ENCODE data around the gene RNF11. TPM values are rescaled to one million over a fixed set of nuclear protein-coding genes. Genes with fewer than 3 reads are reported as not detected.
A peak's percentile ranks its signal among the peaks of the same experiment; 100 is the strongest.

Gene RNF11
- total RNA-seq, 1 donor from 2014 or later, result 126 TPM

DNA sequence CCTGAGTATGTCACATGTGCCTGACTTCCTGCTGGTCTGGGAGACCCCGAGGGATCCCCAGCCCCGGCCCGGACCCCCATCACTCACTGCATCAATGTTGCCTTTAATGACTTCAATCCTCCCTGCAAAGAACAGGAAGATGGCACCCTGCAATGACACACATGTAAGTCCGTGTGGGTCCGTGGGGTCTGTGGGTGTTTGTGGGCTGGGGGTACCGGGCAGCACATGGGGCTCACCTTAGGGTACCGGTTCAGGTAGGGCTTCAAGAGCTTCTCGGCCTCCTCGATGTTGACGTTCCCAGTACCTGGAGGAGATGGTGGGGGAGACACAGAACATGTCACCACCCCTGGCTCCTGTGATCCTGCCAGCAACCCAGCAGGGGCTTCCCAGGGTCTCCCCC is 66.2 kb downstream of the RNF11 start:
- no peak overlapping the region for H3K27ac Mint-ChIP-seq (ENCODE audit: unreplicated experiment)
- Histone ChIP-seq H3K9ac (ENCODE audit: low read length) (no peak overlapping the region), H3K36me3 (ENCODE audit: insufficient read depth, low read length) (no peaks in the 10 kb centered on the region), H3K4me2 (ENCODE audit: low read length) (no peak overlapping the region), H3K27me3 (ENCODE audit: insufficient read depth, low read length) (no peaks in the 10 kb centered on the region), H3K4me1 (ENCODE audit: insufficient read depth, low read length) (peaks cover 7% of the 10 kb centered on the region), H3K9me3 (ENCODE audit: insufficient read depth, low read depth, low read length) (no peaks in the 10 kb centered on the region), H3K79me2 (ENCODE audit: insufficient read depth, low read length) (no peaks in the 10 kb centered on the region), H2AFZ (ENCODE audit: low read depth, low read length) (no peak overlapping the region), H3K27ac (ENCODE audit: low read depth, low read length) (no peak overlapping the region), H4K20me1 (ENCODE audit: insufficient read depth, low read length) (no peaks in the 10 kb centered on the region), H3K4me3 (ENCODE audit: insufficient read depth, low read depth, low read length) (no peak overlapping the region)
- TF ChIP-seq EZH2 (IDR thresholded peaks at IDR 0.05; ENCODE audit: insufficient read depth, low read length), result no peak
- TF ChIP-seq, protein P1, sequence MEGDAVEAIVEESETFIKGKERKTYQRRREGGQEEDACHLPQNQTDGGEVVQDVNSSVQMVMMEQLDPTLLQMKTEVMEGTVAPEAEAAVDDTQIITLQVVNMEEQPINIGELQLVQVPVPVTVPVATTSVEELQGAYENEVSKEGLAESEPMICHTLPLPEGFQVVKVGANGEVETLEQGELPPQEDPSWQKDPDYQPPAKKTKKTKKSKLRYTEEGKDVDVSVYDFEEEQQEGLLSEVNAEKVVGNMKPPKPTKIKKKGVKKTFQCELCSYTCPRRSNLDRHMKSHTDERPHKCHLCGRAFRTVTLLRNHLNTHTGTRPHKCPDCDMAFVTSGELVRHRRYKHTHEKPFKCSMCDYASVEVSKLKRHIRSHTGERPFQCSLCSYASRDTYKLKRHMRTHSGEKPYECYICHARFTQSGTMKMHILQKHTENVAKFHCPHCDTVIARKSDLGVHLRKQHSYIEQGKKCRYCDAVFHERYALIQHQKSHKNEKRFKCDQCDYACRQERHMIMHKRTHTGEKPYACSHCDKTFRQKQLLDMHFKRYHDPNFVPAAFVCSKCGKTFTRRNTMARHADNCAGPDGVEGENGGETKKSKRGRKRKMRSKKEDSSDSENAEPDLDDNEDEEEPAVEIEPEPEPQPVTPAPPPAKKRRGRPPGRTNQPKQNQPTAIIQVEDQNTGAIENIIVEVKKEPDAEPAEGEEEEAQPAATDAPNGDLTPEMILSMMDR (IDR thresholded peaks at IDR 0.05; ENCODE audit: insufficient read depth, low read depth, low read length), result no peak
- DNase-seq (ENCODE audit: low read depth) (no peak), FAIRE-seq (no peak)
- H3K27me3 Mint-ChIP-seq (ENCODE audit: low read depth, unreplicated experiment), result peaks cover 12% of the 10 kb centered on the region
- H3K36me3 Mint-ChIP-seq (ENCODE audit: low read depth, unreplicated experiment), result peaks cover 8% of the 10 kb centered on the region
- H3K4me3 Mint-ChIP-seq (ENCODE audit: unreplicated experiment), result no peak overlapping the region
- peaks cover 1% of the 10 kb centered on the region for H3K9me3 Mint-ChIP-seq (ENCODE audit: unreplicated experiment)
- H3K4me1 Mint-ChIP-seq (ENCODE audit: low read depth, unreplicated experiment), result peaks cover 10% of the 10 kb centered on the region

DNA sequence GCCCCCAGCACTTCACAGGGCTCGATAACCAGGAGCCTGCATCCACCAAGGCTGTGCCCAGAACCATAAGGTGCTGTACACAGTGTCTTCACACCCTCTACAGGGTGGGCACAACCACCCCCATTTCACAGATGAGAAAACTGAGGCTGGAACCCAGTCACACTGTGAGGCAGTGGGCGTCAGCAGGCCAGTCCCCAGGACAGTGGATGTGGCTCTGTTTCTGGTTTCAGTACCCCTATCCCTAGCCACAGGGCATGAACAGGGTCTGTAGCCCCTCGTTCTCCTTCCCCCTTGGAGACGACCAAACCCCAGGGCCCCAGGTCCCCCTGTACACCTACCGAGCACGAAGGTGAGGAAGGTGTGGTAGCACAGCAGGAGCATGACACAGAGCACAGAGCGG is 66.7 kb downstream of the RNF11 start:
- H3K36me3 ChIP-seq (ENCODE audit: insufficient read depth, low read length), result no peaks in the 10 kb centered on the region
- no peaks in the 10 kb centered on the region for H3K27me3 ChIP-seq (ENCODE audit: insufficient read depth, low read length)
- H3K4me2 ChIP-seq (ENCODE audit: low read length), result no peak overlapping the region
- no peak overlapping the region for H3K27ac ChIP-seq (ENCODE audit: low read depth, low read length)
- no peak for FAIRE-seq
- no peak overlapping the region for H3K27ac Mint-ChIP-seq (ENCODE audit: unreplicated experiment)
- H3K9me3 ChIP-seq (ENCODE audit: insufficient read depth, low read depth, low read length), result no peaks in the 10 kb centered on the region
- H3K4me3 Mint-ChIP-seq (ENCODE audit: unreplicated experiment), result no peak overlapping the region
- H3K9ac ChIP-seq (ENCODE audit: low read length), result no peak overlapping the region
- H3K9me3 Mint-ChIP-seq (ENCODE audit: unreplicated experiment), result peaks cover 1% of the 10 kb centered on the region
- H3K27me3 Mint-ChIP-seq (ENCODE audit: low read depth, unreplicated experiment), result peaks cover 9% of the 10 kb centered on the region
- no peak overlapping the region for H3K4me3 ChIP-seq (ENCODE audit: insufficient read depth, low read depth, low read length)
- H3K4me1 ChIP-seq (ENCODE audit: insufficient read depth, low read length), result peaks cover 7% of the 10 kb centered on the region
- peaks cover 7% of the 10 kb centered on the region for H3K36me3 Mint-ChIP-seq (ENCODE audit: low read depth, unreplicated experiment)
- peaks cover 7% of the 10 kb centered on the region for H3K4me1 Mint-ChIP-seq (ENCODE audit: low read depth, unreplicated experiment)
- TF ChIP-seq EZH2 (IDR thresholded peaks at IDR 0.05; ENCODE audit: insufficient read depth, low read length), result no peak
- TF ChIP-seq, protein P1 (IDR thresholded peaks at IDR 0.05; ENCODE audit: insufficient read depth, low read depth, low read length), result no peak
- no peaks in the 10 kb centered on the region for H3K79me2 ChIP-seq (ENCODE audit: insufficient read depth, low read length)
- no peak overlapping the region for H2AFZ ChIP-seq (ENCODE audit: low read depth, low read length)
- no peaks in the 10 kb centered on the region for H4K20me1 ChIP-seq (ENCODE audit: insufficient read depth, low read length)
- DNase-seq (ENCODE audit: low read depth), result no peak

DNA sequence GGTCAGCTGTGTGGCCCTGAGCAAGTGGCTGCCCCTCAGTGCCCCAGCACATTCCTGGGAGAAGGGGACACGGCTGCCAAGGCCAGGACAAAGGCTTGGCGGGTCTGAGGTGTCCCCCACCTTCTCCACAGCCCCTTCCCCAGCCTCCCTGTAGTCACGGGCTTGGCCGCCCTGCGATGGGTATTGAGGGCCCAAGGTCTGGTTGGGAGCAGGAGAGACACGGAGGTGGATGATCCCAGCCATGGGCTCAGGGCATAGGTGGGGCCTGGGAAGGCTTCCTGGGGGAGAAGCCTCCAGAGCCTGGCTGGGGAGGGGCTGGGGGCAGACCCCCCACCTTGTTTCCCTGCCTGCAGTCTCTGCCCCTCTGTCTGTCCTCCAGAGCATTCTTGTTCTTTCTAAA is 67.2 kb downstream of the RNF11 start:
- Histone ChIP-seq H4K20me1 (ENCODE audit: insufficient read depth, low read length) (no peaks in the 10 kb centered on the region), H3K4me3 (ENCODE audit: insufficient read depth, low read depth, low read length) (no peak overlapping the region), H3K79me2 (ENCODE audit: insufficient read depth, low read length) (no peaks in the 10 kb centered on the region), H3K4me1 (ENCODE audit: insufficient read depth, low read length) (peaks cover 7% of the 10 kb centered on the region), H3K27me3 (ENCODE audit: insufficient read depth, low read length) (no peaks in the 10 kb centered on the region), H3K36me3 (ENCODE audit: insufficient read depth, low read length) (no peaks in the 10 kb centered on the region), H3K9me3 (ENCODE audit: insufficient read depth, low read depth, low read length) (no peaks in the 10 kb centered on the region), H2AFZ (ENCODE audit: low read depth, low read length) (no peak overlapping the region), H3K27ac (ENCODE audit: low read depth, low read length) (no peak overlapping the region), H3K9ac (ENCODE audit: low read length) (peak overlapping the region; percentile 31), H3K4me2 (ENCODE audit: low read length) (no peak overlapping the region)
- H3K27ac Mint-ChIP-seq (ENCODE audit: unreplicated experiment), result no peak overlapping the region
- H3K9me3 Mint-ChIP-seq (ENCODE audit: unreplicated experiment), result peaks cover 1% of the 10 kb centered on the region
- H3K36me3 Mint-ChIP-seq (ENCODE audit: low read depth, unreplicated experiment), result peaks cover 7% of the 10 kb centered on the region
- TF ChIP-seq, protein P1 (IDR thresholded peaks at IDR 0.05; ENCODE audit: insufficient read depth, low read depth, low read length), result no peak
- TF ChIP-seq EZH2 (IDR thresholded peaks at IDR 0.05; ENCODE audit: insufficient read depth, low read length), result no peak
- DNase-seq (ENCODE audit: low read depth) (no peak), FAIRE-seq (no peak)
- no peak overlapping the region for H3K4me3 Mint-ChIP-seq (ENCODE audit: unreplicated experiment)
- peaks cover 5% of the 10 kb centered on the region for H3K27me3 Mint-ChIP-seq (ENCODE audit: low read depth, unreplicated experiment)
- H3K4me1 Mint-ChIP-seq (ENCODE audit: low read depth, unreplicated experiment), result peaks cover 5% of the 10 kb centered on the region
